ENCODE measurements around the gene VPS37B. TPM values are rescaled to one million over a fixed set of nuclear protein-coding genes. Genes with fewer than 3 reads are reported as not detected.

The VPS37B gene
- total RNA-seq, 1 experiment from 2014 or later: 12.3 TPM

DNA sequence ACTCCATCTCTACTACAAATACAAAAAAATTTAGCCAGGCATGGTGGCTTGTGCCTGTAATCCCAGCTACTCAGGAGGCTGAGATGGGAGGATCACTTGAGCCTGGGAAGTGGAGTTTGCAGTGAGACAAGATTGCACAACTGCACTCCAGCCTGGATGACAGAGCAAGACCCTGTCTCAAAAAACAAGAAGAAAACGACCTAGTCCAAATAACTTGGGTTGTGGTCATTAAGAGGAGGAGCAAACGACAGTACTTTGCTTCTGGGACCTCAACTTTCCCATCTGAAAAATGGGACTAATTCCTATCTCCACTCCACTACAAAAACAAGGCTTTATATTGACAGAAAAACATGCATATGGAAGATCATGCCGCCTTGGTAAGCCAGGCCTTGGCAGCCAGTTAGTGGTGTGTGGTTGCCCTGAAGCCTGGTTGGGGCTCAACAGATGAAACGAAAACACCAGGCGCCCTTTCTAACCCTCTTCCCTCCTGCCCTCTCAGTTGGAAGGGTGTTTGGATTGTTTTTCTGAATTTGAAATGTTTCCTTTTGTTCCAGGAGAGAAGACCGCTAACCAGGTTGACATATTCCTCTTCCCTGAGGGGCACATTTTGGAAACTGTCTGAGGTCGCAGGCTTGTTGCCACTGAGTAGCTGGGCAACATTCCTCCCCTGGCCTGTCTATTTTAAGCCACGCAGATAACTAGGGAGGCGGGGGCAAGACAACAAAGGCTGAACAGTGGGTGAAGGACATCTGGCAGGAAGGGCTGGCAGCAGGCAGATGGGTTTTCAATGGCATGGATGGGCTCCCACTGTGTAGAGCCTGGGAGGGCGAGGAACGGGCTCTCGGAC, 13.7 kb upstream of the VPS37B start:
- Mint-ChIP-seq H3K27me3 (ENCODE audit: low read depth) (peaks cover 34% of the 10 kb centered on the region), H3K27ac (peak overlapping the region in 2 of 3 experiments; percentile 22 to 96; a peak in 3 of 7 replicates), H3K4me1 (peaks cover 11 to 12% of the 10 kb centered on the region in 2 experiments), H3K36me3 (ENCODE audit: insufficient read depth in 1 of 3, low read depth in 3 of 3) (no peaks in the 10 kb centered on the region; a peak in 1 of 7 replicates), H3K9me3 (peaks cover 2 to 3% of the 10 kb centered on the region in 2 experiments; a peak in 1 of 5 replicates), H3K4me3 (peak overlapping the region in 1 of 2 experiments; percentile 1; a peak in 2 of 5 replicates)
- H3K23me2 ChIP-seq (ENCODE audit: insufficient read length, low read depth, low read length, poor library complexity, severe bottlenecking): no peaks in the 10 kb centered on the region
- H2BK15ac ChIP-seq (ENCODE audit: low read depth, low read length): no peak overlapping the region
- no peak overlapping the region for H2BK12ac ChIP-seq (ENCODE audit: insufficient read length, low read depth, low read length)
- H3K18ac ChIP-seq (ENCODE audit: insufficient read length, low read depth, low read length): no peak overlapping the region
- TF ChIP-seq, protein P1, sequence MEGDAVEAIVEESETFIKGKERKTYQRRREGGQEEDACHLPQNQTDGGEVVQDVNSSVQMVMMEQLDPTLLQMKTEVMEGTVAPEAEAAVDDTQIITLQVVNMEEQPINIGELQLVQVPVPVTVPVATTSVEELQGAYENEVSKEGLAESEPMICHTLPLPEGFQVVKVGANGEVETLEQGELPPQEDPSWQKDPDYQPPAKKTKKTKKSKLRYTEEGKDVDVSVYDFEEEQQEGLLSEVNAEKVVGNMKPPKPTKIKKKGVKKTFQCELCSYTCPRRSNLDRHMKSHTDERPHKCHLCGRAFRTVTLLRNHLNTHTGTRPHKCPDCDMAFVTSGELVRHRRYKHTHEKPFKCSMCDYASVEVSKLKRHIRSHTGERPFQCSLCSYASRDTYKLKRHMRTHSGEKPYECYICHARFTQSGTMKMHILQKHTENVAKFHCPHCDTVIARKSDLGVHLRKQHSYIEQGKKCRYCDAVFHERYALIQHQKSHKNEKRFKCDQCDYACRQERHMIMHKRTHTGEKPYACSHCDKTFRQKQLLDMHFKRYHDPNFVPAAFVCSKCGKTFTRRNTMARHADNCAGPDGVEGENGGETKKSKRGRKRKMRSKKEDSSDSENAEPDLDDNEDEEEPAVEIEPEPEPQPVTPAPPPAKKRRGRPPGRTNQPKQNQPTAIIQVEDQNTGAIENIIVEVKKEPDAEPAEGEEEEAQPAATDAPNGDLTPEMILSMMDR (conservative IDR thresholded peaks at IDR 0.05): no peak
- no peak overlapping the region for H2BK120ac ChIP-seq (ENCODE audit: low read depth, low read length, poor library complexity, severe bottlenecking)
- no peak overlapping the region for H2BK20ac ChIP-seq (ENCODE audit: low read depth, low read length, poor library complexity, severe bottlenecking)
- no peaks in the 10 kb centered on the region for H3K79me1 ChIP-seq (ENCODE audit: insufficient read depth, low read depth, low read length, poor library complexity, severe bottlenecking)
- H2AFZ ChIP-seq (ENCODE audit: low read length): no peak overlapping the region
- WGBS (ENCODE audit: extremely low coverage, insufficient read length, low lambda C conversion rate): no CpG with 5 or more reads among the region's 12 CpGs
- peak; percentile 69 for DNase-seq
- H4K20me1 ChIP-seq (ENCODE audit: control insufficient read depth, insufficient read depth, insufficient read length): no peaks in the 10 kb centered on the region
- H3K9ac ChIP-seq (ENCODE audit: extremely low read depth, insufficient read length, low read length): no peak overlapping the region
- H3T11ph ChIP-seq (ENCODE audit: low read length): no peak overlapping the region
- no peak overlapping the region for H2AK5ac ChIP-seq (ENCODE audit: insufficient read length, low read length)
- no peak overlapping the region for H3K23ac ChIP-seq (ENCODE audit: insufficient read length, low read depth, low read length)
- no peak overlapping the region for H4K5ac ChIP-seq (ENCODE audit: insufficient read length, low read depth, low read length)
- no peaks in the 10 kb centered on the region for H3K9me3 ChIP-seq (ENCODE audit: control insufficient read depth, low read depth, low read length)
- H4K8ac ChIP-seq (replicated peaks; ENCODE audit: insufficient read length, low read depth, low read length): no peak overlapping the region
- no peak overlapping the region for H2BK5ac ChIP-seq (ENCODE audit: insufficient read length, low read length)
- no peaks in the 10 kb centered on the region for H3K4me1 ChIP-seq (ENCODE audit: insufficient read depth, low read length)
- no peak overlapping the region for H3K4me2 ChIP-seq (ENCODE audit: insufficient read depth, insufficient read length, low read length)
- H3K79me2 ChIP-seq (ENCODE audit: insufficient read depth, low read length): no peaks in the 10 kb centered on the region
- no peak overlapping the region; the same call in 1 of the 2 replicates for H3K14ac ChIP-seq (ENCODE audit: insufficient read depth, low read length)
- no peak overlapping the region for H3K56ac ChIP-seq (ENCODE audit: insufficient read length, low read depth, low read length)
- no peak overlapping the region for H3K27ac ChIP-seq (ENCODE audit: insufficient read length, low read depth, low read length)
- no peaks in the 10 kb centered on the region for H3K27me3 ChIP-seq (ENCODE audit: insufficient read depth, low read length)
- H3K4ac ChIP-seq (ENCODE audit: low read depth, low read length): no peak overlapping the region
- no peak overlapping the region for H4K91ac ChIP-seq (ENCODE audit: insufficient read length, low read depth, low read length)
